ENCODE data around the gene HDGF. TPM values are rescaled to one million over a fixed set of nuclear protein-coding genes. Genes with fewer than 3 reads are reported as not detected.

The HDGF gene
- total RNA-seq, 1 donor from 2014 or later: 280 TPM

- Mint-ChIP-seq H3K36me3 (ENCODE audit: insufficient read depth) (peaks cover 13% of the 10 kb centered on the region), H3K4me3 (ENCODE audit: low read depth) (no peak overlapping the region), H3K27ac (no peak overlapping the region), H3K27me3 (no peaks in the 10 kb centered on the region), H3K9me3 (ENCODE audit: low read depth) (no peaks in the 10 kb centered on the region), H3K4me1 (ENCODE audit: low read depth) (peaks cover 34% of the 10 kb centered on the region)
- no peak for DNase-seq (ENCODE audit: low spot score, unreplicated experiment)
- no peak for TF ChIP-seq CTCF (IDR thresholded peaks at IDR 0.05; ENCODE audit: unreplicated experiment)
Observed at GRCh38 chr1:156742801-156743200, 8.7 kb downstream of the HDGF start.

DNA sequence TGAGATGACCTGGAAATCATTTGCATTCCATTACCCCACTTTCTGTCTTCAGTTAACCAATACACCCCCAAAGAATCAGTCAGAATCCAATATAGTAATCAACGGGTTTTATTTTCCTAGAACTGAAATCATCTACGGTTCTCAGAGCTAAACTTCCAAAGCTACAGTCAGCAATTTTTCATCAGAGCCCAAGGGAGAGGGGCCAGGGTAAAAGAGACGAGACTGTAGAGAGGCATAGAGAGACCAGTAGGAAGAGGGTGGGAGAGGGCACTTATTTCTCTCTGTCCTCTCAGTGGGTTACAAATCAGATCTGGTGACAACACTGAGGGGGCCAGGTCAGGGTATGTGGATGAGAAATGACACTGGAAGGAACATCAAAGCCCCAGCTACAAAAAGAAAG lies 9.5 kb downstream of the HDGF start:
- DNase-seq (ENCODE audit: low spot score, unreplicated experiment): no peak
- no peak overlapping the region for H3K4me3 Mint-ChIP-seq (ENCODE audit: low read depth)
- peak overlapping the region; percentile 98 for H3K27ac Mint-ChIP-seq
- TF ChIP-seq CTCF (IDR thresholded peaks at IDR 0.05; ENCODE audit: unreplicated experiment): no peak
- H3K36me3 Mint-ChIP-seq (ENCODE audit: insufficient read depth): peaks cover 13% of the 10 kb centered on the region
- no peaks in the 10 kb centered on the region for H3K27me3 Mint-ChIP-seq
- no peaks in the 10 kb centered on the region for H3K9me3 Mint-ChIP-seq (ENCODE audit: low read depth)
- H3K4me1 Mint-ChIP-seq (ENCODE audit: low read depth): peaks cover 28% of the 10 kb centered on the region

DNA sequence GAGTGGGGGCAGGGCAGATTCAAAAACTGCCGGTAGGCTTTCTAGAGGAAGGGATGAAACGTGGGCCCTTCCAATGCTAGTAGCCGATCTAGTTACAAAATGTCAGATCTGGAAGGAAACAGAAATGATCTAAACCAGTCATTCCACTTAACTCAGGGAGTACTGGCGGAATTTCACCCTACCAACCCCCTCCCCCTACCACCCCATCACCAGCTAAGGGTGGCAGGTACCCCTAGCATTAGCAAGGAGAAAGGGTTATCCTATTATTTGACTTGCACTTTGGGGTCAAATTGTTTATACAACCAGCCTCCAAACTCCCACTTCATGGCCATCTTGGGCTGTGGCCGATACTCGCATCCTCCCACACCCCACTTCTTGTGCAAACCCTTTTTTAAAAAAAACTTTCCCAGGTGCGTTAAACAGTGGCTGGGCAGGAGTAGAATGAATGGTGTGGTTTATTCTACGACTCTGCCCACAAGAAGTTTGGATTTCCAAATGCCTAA lies 9.9 kb downstream of the HDGF start:
- no peak for TF ChIP-seq CTCF (IDR thresholded peaks at IDR 0.05; ENCODE audit: unreplicated experiment)

DNA sequence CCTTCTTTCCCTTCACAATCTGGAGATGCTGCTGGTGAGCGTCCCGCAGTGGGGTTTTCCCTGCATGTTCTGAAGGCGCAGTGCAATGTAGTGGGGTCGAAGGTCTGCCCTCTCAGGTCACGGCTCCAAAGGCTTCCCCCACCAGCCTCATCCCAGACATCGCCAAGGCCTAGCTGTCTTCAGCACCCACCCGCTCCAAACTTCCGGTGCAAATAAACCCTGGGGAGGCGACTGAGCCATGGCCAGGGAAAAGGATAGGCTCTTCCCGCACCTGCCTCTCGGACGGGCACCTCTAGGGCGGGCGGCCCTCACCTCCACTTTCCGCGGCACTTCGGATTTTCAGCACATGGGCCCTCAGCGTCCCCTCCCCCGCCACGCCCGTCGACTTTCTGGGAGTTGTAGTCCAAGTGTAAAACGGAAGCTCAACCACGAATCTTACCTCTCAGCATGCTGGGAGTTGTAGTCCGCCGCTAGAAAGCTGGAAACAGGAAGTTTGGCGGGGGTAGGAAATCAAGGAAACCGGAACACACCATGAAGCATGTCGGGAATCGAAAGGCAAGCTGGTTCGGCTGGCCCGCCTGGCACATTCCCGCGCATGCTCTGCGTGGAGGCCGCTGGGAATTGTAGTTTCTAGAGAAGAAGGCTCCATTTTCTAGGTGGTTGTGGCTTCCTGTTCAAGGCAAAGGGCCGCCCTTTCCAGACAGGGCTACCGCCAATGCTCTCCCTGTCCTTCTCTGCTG lies 10.6 kb downstream of the HDGF start, which contains the start of gene MRPL24:
Gene MRPL24, minus strand, starts transcription at position 348 of the 740 bp plus-strand sequence. CDS start 2,384 bp downstream, outside the sequence.
- Mint-ChIP-seq H3K36me3 (ENCODE audit: insufficient read depth) (peaks cover 13% of the 10 kb centered on the region), H3K27ac (peak within 1 kb of the TSS; percentile 98), H3K27me3 (no peaks in the 10 kb centered on the region), H3K4me3 (ENCODE audit: low read depth) (peak within 1 kb of the TSS; percentile 97), H3K9me3 (ENCODE audit: low read depth) (no peaks in the 10 kb centered on the region), H3K4me1 (ENCODE audit: low read depth) (peaks cover 20% of the 10 kb centered on the region)
- no peak for TF ChIP-seq CTCF (IDR thresholded peaks at IDR 0.05; ENCODE audit: unreplicated experiment)
- DNase-seq (ENCODE audit: low spot score, unreplicated experiment): peak; percentile 90

More for the DNA sequence above, 9.9 kb downstream of the HDGF start:
- no peaks in the 10 kb centered on the region for H3K27me3 Mint-ChIP-seq
- no peaks in the 10 kb centered on the region for H3K9me3 Mint-ChIP-seq (ENCODE audit: low read depth)
- peak overlapping the region; percentile 98 for H3K27ac Mint-ChIP-seq
- peaks cover 26% of the 10 kb centered on the region for H3K4me1 Mint-ChIP-seq (ENCODE audit: low read depth)
- peaks cover 13% of the 10 kb centered on the region for H3K36me3 Mint-ChIP-seq (ENCODE audit: insufficient read depth)
- peak overlapping the region; percentile 97 for H3K4me3 Mint-ChIP-seq (ENCODE audit: low read depth)
- no peak for DNase-seq (ENCODE audit: low spot score, unreplicated experiment)

GRCh38 chr1:156740237-156740740 lies 11.2 kb downstream of the HDGF start:
- no peak for TF ChIP-seq CTCF (IDR thresholded peaks at IDR 0.05; ENCODE audit: unreplicated experiment)
- Mint-ChIP-seq H3K36me3 (ENCODE audit: insufficient read depth) (peaks cover 11% of the 10 kb centered on the region), H3K4me3 (ENCODE audit: low read depth) (peak overlapping the region; percentile 97), H3K27me3 (no peaks in the 10 kb centered on the region), H3K9me3 (ENCODE audit: low read depth) (no peaks in the 10 kb centered on the region), H3K4me1 (ENCODE audit: low read depth) (peaks cover 15% of the 10 kb centered on the region), H3K27ac (peak overlapping the region; percentile 98)
- no peak for DNase-seq (ENCODE audit: low spot score, unreplicated experiment)
